GM21360 (cell line): Measurements from ENCODE around the gene ETV7.
"Not testable (repeated sequence)": the region's sequence is repeated elsewhere in the genome, so short reads cannot be mapped to it uniquely, and the experiment has no call there.

Experiments used
- ATAC-seq: cut with Tn5 transposase; IDR thresholded peaks from one replicate; pipeline ENCODE4 v1.9.1; 2021; ENCODE audit warnings: mild to moderate bottlenecking, moderate library complexity; ENCODE audit not compliant: unreplicated experiment

ETV7 gene

GRCh38 chr6:36343109-36343680, 44.3 kb downstream of the ETV7 start:
- no peak for ATAC-seq

DNA sequence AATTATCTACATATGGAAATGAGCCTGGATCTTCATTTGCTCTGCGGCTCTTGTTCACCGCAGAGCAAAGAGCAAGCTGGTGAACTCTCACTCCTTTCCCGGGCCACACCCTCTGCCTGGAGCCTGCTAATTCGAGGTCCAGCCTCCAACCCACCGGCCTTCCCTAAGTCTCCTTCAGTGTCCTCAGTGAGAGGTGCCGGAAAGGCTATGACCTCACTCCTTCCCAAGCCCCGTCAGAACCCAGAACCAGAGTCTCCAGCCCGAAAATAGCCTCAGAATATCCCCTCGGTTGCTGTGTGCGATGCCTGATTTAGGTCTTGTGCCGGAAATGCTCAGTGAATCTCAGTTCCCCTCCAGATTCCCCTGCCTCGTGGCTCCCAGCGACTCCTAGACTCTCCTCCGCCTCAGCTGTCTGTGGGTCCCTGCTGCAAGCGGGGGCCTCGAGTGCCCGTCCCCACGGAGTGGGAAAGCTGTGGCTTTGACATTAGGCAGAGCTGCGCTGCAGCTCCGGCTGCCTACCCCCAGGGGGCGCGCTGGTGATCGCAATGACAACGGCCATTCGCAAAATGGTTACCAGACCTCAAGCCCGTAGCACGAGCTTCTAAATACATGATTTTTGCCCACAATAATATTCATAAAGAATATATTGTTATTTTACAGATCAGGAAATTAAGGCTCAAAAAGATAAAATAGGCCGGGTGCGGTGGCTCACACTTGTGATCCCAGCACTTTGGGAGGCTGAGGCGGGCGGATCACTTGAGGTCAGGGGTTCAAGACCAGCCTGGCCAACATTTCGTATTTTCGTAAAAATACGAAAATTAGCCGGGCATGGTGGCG, 46.6 kb downstream of the ETV7 start:
- ATAC-seq = peak; percentile 48

DNA sequence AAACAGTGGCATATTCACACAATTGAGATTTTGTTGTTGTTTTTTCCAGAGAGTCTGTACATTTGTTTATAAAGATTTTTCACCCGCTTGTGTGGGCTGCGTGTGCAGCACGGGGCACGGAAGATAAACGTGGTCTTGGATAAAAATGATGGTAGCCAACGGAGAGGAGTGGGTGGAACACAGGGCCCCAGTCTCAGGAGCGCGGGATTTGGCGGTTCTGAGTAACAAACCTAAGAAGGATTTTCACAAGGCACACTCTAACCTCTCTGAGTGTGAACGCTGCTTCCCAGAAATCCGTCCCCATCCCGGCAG, 47.2 kb downstream of the ETV7 start:
- no peak for ATAC-seq

DNA sequence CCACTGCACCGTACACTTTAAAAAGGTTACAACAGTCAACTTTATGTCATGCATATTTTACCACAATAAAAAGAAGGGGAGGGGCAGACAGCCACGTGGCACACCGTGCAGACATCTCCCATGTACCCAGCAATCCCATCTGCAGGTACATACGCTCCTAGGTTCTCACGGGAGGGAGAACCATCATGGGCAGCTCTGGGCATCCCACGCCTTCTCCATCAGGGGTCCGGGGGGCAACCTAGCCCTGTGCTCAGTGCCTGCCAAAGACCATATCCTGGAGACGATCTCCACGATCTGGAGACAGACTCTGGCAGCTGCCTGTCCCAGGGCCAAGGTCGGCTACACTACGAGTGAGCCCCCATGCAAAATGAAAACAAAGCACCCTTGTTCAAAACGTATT, 48.3 kb downstream of the ETV7 start:
- ATAC-seq = no peak

GRCh38 chr6:36338223-36338622, 49.2 kb downstream of the ETV7 start:
- ATAC-seq = not testable (repeated sequence)

DNA sequence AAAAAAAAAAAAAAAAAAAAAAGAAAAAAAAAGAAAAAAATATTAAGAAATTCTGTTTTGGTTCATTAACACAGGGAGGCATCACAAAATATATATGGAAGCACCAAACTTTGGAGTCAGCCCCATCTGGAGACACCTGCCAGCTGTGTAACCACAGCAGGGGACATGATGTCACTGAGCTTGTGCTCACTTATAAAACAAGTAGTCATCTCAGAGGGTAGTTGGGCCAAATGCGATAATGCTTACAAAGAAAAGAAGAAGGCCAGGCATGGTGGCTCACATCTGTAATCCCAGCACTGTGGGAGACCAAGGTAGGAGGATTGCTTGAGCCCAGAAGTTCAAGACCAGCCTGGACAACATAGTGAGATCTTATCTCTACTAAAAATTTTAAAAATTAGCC, 49.7 kb downstream of the ETV7 start:
- no peak for ATAC-seq

DNA sequence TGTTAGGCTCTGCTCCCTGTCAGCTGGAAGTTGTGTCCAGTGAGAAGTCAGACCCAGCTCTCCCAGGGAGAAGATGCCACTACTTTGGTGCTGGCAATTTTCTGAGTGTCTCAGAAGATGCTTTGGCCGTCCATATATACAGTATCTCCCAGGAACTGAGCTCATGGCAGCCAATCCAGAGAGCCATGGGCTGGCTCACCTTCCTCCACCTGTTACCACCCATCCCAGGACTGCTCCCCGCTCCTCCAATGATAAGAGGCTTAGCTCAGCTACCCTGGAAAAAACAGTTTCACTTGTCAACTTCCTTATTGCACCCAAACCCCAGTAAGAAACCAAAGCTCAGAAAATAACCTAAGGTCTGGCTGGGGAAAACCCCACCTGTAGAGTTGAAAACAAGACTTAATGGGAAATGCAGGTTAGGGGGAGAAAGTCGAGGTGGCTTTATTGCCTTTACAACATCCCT, 50.7 kb downstream of the ETV7 start, which contains the start of gene BNIP5:
Gene BNIP5, minus strand, starts transcription at position 110 of the 463 bp plus-strand sequence. CDS start 6,198 bp downstream, outside the sequence.
- no peak for ATAC-seq

DNA sequence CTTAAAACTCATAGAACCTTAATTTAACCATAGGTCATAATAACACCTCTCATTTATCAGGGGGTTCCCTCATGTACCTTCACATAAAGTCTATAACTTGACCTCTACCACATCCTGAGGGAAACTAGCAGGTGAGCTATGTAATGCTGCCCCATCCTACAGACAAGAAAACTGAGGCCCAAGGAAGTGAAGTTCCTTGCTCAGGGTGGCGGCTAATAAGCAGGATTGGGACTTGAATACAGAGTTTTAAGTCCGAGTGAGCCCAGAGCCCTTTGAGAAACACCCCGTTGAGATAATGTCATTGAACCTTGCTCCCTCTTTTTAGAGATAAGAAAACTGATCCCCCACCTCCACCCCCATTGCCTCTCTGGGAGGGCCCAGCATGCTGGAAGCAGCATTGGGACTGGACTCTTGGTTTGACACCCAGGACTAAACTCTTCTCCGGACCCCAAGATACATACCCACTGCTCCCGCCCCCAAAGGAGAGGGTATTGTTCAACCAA, 51.2 kb downstream of the ETV7 start:
- ATAC-seq = no peak

GRCh38 chr6:36335465-36336207, 51.8 kb downstream of the ETV7 start:
- ATAC-seq = no peak

DNA sequence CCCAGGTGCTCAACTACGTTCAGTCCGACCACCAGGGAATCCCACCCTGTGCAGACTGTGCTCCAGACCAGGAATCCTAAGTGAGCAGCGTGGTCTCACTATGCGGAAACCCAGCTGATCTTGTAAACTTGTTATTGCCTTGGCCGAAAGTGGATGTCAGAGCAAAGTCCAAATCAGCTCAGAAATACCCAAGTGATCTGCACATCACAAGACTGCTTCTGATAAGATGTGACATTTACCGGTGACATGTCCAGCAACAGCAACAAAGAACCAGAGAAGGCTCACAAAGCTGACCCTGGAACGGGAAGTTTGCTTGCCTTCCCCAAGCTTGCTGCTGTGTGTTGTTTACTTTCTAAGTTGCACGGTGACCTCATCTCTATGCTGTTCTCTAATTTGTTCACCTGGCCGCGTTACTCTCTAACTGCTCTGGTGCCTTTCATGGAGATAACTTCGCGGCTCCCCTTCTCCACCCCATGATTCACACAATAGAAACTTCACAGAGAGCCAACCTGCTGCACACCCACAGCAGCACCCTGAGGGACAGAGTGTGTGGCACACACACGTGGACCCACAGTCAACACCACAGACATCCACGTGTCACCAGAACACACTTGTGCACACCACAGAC, 52.5 kb downstream of the ETV7 start:
- no peak for ATAC-seq

DNA sequence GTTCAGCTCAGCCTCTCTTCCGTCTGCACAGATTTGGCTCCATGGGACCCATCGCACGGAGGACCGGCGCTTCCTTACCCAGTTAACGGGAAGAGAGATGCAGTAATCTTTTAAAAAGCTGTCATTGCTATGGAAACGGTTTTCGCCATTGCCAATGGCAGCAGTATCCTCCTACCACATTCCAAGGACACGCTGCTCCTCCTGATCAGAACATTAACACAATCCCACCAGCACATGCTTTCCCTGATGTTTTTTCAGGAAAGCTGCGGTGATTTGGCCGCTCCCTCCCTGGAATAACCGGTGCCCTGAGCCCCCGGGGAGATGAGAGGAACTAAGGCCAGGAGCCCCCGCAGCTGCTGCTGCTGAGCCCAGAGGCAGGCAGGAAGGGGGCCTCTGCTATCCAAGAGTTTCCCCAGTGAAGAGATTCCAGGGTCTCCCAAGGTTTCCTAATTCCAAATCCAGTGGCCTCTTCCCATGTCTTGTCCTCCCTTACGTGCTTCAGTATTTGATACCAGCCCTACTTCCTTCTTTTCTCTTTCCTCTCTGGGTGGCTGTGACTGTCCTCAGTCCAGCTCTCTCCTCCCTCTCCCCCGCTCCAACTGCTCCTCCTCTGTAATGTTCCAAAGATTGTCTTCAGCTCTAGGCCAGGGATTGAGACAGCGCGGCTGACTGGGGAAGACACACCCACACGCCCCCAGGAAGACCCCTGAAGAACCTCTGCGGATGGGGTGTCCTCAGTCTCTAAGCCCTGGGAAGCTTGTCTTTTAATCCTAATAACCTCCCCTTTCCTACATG, 53.3 kb downstream of the ETV7 start:
- no peak for ATAC-seq

GRCh38 chr6:36333171-36333895, 54.1 kb downstream of the ETV7 start:
- no peak for ATAC-seq

DNA sequence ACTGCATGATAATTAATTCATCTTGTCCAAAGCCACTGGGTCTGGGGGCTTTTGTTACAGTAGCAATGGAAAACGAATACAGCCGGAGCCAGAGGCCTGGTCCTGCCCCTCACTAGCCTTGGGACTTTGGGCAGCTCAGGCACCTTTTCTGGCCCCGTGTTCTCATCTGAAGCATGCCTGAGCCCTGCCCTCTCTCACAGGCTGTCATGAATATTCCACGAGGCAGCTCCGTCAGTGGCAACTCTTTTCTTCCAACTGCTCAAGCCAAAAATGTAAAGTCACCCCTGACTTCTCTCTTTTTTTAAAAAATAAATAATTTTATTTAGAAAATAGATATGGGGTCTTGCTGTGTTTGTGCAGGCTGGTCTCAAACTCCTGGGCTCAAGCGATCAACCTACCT, 56.1 kb downstream of the ETV7 start:
- no peak for ATAC-seq

GRCh38 chr6:36330366-36330765, 57.1 kb downstream of the ETV7 start:
- ATAC-seq = no peak

- no peak for ATAC-seq
Observed at GRCh38 chr6:36329798-36330291, 57.6 kb downstream of the ETV7 start.

GRCh38 chr6:36328600-36328999, 58.9 kb downstream of the ETV7 start:
- ATAC-seq = no peak

DNA sequence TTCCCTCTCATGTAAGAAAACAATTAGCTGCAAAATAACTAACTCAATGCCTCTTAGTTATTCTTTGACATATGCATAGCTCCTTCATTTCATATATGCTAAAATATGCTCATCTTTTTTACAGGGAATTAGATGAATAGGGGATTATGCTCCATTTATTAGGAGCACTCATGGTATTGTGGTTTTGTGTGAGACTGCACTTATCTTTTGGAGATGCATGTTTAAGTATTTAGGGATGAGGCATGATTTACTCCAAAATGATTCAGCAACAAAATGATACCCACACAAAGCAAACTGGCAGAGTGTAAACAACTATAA, 59.6 kb downstream of the ETV7 start:
- no peak for ATAC-seq

DNA sequence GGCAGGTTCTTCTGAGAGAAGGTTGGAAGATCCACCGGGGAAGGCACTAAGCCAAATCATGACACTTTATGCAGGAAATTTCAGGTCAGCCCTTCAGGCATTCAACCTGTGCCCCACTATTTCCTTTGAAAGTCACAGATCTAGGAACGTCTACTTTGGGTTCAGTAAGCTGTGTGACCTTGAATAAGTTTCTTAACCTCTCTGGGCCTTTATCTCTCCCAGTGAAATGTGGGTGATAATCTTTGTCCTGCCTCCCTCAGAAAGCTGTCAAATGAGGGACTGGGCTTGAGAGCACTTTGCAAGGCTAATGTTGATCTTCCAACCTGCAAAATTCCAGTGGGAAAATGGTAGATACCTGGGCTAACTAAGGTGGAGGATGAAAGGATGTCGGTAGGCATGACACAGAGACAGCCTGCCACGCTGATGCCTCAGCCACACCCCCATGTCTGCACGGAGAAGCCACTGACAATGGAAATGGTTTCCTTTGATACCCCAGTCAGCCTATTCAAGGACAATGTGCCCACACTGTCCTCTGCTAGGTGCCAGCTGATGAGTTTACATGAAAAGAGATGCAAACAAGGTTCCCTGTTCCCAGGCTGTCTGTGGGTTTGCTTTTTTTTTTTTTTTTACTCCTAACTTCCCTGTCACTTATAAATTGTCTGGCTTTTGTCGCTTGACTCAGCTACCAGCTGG, 60.1 kb downstream of the ETV7 start:
- no peak for ATAC-seq

- no peak for ATAC-seq
Observed at GRCh38 chr6:36326356-36326995, 61.0 kb downstream of the ETV7 start.
